Islet of Langerhans (tissue), 1 donor: ENCODE measurements around the gene AIRE.

ENCODE experiments used
- FAIRE-seq: peaks from one replicate; lab custom pipeline; 2011; peaks lifted over from hg19 to GRCh38; lab: Jason Lieb, UNC

The AIRE gene

DNA sequence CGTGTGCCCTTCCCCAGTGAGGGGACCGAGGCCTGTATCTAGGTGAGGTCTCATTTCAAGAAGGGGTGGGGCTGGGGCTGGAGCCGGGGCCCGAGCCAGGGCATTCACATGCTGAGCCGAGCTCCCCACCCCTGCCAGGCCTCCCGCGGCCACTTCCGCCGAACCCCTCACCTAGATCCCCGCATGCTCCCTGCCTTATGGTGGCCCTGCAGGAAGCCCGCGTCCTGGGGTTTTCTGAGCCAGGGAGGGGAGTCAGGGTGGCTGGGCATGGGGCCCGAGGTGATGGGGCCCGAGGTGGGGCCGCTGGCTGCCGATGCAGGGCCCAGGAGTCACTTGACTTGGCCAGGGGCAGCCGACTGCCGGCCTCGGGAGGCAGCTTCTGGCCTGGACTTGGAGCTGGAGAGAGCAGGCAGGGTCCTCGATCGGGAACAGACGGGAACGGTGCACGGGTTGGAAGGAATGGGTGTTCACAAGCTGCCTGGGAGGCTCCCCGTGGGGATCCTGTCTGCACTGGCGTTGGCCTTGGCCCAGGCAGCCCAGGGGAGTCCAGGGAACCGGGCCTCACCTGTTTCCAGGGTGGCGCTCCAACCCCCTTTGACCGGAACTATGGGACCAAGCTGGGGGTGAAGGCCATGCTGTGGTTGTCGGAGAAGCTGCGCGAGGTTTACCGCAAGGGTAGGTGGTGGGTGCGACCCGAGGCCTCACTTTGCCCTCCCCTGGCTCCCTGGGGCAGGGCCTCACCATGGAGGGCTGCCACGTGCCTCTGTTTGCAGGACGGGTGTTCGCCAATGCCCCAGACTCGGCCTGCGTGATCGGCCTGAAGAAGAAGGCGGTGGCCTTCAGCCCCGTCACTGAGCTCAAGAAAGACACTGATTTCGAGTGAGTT, 40.0 kb downstream of the AIRE start:
- FAIRE-seq, result no peak

- no peak for FAIRE-seq
These were observed 40.6 kb downstream of the AIRE start for GRCh38 chr21:44326272-44326647.

DNA sequence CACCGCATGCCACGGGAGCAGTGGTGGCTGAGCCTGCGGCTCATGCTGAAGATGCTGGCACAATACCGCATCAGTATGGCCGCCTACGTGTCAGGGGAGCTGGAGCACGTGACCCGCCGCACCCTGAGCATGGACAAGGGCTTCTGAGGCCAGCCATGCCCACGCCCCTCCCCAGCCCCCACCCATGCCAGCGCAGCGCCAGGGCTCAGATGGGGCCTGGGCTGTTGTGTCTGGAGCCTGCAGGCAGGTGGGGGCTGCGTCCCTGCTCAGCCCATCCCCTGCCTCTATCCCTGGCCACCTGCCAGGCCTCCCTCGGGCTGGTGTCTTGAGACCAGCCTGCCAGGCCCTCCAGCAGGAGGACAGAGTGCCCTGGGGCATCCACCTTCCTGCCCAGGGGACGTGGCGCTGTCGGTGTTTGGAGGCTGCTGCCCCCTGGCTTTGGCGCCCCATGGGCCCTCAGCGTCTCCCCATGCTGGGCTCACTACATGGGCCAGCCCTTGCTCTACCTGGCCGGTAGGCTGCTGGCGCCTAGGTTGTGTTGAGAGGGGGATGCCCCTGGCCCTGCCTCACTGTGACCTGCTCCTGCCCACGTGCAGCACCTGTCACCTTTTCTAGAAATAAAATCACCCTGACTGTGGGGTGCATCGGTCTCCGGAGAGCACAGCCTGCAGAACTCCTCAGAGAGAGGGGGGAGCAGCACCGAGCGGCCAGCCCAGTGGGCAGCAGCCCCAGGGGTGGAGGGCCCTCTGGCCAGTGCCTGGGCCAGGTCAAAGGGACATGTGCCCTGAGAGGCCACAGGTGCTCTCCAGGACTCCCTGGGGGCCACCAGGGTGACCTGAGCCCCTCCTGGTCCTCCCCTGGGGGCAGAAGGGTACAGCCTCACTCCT, 41.3 kb downstream of the AIRE start:
- FAIRE-seq, result no peak

DNA sequence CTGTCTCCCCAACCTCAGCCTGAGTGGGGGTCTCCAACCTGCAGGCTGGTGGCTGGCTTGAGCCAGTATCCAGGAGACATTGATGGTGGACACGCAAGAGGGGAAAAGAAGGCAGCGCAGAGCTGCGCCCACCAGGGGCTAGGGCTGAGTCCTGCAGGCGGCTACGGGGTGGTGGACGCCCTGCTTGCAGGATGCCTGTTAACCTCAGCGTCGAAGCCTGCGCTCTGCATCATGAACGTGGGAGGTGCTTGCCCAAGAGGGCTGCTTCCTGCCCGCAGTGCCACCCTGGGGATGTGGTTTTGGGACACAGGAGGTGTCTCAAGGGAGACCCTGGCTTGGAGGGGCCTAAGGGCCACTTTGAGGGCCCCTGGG, 41.9 kb downstream of the AIRE start:
- FAIRE-seq, result no peak

DNA sequence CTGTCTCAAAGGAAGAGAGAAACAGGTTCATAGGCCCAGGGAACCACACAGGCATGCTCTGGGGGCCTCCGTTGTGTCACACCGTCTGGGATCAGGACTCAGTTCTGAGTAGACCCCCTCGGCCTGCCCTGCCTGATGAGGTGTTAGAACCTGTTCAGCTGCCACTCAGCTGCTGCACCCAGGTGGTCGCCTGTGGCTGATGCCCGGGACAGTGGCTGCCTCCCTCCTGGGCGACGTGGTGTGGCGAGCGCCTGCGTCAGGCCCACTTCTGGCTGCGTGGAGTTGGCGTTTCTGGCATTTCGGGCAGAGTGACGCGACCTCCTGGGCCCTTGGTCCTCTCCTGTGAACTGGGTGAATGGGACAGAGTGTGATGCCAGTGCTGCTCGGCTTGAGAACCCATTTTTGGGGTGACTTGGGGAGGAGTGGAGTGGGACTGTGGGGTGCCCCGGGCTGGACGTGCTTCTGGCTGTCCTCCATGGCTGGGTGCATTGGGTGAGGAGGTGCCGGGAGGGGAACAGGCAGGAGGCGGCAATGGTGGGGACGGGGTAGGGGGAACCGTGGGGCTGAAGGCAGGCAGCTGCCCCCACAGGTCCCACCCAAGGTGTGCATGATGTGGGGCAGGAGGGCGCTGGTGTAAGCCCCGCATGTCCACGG, 42.7 kb downstream of the AIRE start:
- no peak for FAIRE-seq

DNA sequence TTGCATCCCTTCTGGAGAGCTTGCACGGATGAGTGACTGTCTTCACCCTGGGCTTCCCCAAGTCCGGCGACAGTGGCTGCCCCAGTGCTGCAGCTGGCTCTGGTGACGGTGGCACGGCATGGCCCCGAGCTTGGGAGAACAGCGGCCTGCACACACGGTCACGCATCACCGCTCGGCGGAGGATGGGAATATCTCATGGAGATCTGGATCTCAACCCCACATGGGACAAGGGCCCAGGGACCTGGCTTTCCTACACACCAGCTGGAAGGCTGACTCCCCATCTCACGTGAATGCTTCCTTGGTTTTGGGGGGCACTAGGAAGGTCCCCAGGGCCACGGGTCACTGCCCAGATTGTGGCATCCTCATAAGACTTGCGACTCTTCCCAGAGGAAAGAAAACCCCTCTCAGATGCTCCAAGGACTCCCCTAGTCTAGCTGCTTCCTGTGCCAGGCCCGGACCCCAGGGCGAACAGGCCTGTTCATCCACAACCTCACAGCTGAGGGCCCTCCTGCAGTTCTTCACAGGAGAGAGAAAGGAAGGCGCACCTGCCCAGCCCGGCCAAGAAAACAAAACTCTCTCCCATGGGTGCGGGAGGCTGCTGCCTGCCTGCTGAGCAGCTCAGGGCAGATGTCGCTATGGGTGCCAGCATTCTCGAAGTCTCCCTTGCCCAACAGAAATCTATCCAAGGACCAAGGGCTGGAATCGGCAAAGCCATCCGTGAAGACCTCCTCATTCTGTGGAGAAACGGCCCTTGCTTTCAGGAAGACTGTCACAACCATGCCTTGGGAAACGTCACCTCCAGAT, 43.6 kb downstream of the AIRE start:
- FAIRE-seq, result no peak

DNA sequence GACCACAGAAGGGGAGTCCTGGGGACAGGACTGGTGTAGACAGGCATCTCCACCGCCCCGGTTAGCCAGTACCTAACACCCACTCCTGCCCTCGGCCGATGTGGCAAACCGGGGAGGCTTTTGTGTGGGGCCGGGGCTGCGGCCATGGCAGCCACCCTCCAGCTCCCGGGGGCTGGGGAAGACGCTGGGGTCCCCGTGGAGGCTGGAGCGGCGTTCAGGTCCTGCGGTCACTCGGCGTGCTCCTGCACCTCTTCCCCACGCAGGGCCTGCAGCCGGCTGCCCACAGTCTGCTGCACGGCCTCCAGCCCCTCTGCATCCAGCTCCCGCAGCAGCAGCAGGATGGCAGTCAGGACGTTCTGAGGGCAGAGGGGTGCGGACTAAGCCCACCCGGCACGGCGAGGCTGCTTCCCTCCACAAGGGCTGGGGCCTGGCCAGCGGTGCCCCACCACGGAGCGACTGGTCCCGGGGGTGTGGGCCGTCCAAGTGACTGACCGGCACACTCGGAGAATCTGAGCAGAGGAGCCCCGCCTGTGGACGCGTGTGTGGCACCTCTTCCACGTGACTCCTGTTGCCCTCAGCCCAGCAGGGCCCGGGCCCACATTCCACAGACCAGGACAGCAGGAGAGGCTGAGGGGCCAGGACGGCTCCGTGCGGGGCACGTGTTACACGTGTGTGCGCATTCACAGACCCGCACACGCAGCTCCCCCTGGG, 44.5 kb downstream of the AIRE start:
- no peak for FAIRE-seq

- no peak for FAIRE-seq
These were observed 45.0 kb downstream of the AIRE start for GRCh38 chr21:44330698-44331097.

- FAIRE-seq, result no peak
These were observed 45.5 kb downstream of the AIRE start for GRCh38 chr21:44331209-44331608.

DNA sequence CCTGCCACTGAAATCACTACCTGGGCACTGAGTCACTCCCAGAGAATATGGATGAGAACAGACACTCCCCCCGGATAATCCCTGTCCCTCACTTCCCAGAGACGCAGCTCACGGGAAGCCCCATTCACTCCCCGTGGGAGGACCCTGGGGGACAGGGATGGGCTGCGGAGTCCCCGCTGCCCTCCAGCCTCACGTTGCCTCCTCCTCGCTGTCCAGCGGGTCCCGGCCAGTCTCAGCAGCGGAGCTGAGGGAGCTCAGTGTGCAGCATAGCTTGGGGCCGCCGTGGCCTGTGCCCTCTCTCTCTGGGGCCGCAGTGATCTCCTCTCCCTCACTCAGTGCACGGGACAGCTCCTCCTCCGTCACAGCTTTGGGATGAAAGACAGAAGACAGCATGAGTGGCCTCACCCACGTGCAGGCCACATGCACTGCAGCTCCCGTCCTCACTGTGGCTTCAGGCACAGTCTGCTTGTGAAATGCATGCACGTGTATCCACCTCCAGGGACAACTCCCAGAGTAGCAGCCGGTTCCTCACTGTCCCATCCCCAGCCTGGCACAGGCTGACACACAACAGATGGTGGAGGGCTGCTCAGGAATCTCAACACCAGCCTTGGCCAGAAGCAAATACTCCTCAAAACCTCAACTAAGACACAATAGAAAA, 46.1 kb downstream of the AIRE start:
- FAIRE-seq, result no peak

GRCh38 chr21:44332383-44332782, 46.7 kb downstream of the AIRE start:
- FAIRE-seq, result no peak

GRCh38 chr21:44332965-44333364, 47.3 kb downstream of the AIRE start:
- FAIRE-seq, result no peak

GRCh38 chr21:44333509-44334328, 48.0 kb downstream of the AIRE start:
- no peak for FAIRE-seq

DNA sequence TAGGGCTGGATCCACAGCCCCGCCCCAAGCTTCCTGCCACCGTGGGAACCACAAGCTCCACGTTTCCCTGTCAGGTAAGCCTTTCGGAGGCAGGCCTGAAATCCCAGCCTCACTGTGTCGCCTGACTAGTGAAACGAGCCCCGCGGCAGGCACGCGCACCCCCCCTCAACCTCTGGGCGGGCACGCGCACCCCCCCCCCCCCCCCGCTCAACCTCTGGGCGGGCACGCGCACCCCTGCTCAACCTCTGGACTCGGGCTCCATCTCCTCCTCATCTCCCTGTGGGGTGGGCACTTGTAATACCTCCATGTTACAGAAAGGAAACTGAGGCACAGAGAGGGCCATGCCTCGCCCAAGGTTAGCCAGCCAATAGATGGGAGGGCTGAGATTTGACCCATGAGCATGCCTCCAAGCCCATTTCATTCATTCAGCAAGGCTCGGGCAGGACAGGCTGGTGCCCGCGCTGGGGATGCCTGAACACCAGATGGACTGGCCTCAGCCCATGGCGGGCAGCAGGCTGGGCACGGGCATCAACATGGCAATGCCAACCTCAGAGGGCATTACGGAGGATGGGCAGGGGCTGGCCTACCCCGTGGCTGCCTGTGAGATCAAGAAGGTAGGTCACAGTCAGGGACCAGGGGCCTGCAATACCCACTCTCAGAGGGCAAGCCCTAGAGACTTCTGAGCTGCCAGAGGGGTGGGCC, 48.8 kb downstream of the AIRE start:
- FAIRE-seq, result no peak

DNA sequence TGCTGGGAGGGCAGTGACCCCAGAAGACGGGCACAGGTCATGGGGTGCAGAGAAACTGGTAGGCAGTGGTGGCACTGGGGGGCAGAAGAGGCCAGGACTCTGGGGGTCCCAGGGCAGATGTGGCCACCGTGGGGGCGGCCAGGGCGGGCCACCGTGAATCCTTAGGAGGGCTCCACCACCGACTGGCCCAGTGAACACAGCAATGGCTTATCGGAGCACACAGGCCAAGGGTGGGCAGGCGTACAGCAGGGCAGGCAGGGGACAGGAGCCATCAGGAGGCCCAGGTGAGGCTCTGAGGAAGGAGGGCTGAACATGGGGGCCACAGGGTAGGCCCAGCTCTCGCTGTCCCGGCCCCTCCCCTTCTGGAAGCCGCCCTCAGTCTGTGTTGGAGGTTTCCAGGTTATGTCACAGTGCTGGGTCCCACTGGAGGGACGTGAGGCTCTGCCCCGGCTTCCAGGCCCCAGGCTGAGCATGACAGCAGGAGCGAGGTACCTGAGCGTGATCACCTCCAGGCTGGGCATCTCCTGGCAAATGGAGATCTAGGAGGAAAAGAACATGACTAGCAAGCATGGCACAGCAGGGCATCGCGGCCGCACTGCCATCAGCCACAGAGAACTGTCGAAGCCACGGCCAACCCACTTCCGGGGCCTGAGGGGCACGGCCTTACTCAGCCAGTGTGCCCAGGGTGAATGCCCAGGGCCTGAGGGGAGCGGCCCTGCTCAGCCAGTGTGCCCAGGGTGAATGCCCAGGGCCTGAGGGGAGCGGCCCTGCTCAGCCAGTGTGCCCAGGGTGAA, 49.8 kb downstream of the AIRE start:
- FAIRE-seq, result no peak

GRCh38 chr21:44337449-44337848, 51.8 kb downstream of the AIRE start:
- FAIRE-seq, result no peak

GRCh38 chr21:44337941-44338895, 52.5 kb downstream of the AIRE start:
- FAIRE-seq, result no peak
